Measurements from ENCODE around the gene USP51.
"Not testable (repeated sequence)": the region's sequence is repeated elsewhere in the genome, so short reads cannot be mapped to it uniquely, and the experiment has no call there.

USP51 gene

GRCh38 chrX:55489314-55490009, at the start of gene USP51:
USP51 (minus strand) TSS chrX:55489848; CDS start chrX:55488939, 909 bp downstream.
- DNase-seq (ENCODE audit: low spot score), result peak; percentile 46

DNA sequence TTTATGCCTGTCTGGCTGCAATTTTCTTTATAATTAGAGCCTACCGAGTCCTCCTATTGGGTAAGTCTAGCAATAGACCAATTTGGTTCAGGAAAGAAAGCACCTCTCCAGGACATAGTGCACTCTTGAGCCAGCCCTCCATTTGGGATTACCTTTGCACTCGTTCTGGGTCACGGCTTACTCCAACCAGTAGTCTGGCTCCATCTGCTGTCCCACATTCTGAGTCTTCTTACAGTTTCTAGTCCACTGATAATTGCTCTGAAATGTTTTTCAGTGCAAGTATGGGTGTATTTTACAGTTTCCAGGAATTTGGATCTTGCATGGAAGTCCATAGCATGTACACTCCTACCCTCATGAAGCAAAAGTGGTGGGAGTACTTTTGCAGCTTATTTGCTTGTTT, 34.8 kb upstream of the USP51 start:
- no peak for DNase-seq (ENCODE audit: low spot score)

DNA sequence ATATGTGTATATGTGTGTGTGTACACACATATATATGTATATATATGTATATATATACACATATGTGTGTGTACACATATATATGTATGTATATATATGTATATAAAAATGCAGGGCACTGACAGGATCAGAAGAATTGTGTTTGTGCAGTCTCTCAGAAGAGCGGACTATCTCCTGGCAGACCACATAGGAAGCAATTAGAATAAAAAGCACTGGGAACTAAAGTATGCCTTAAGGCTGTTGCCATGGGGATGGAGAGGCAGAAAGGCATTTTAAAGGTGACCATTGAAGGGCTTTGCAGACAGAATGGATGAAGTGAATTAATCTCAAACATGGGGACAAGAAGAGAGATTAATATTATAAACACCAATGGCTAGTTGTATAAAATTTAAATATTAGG, 33.7 kb upstream of the USP51 start:
- DNase-seq (ENCODE audit: low spot score), result no peak

GRCh38 chrX:55522596-55523276, 33.1 kb upstream of the USP51 start:
- no peak for DNase-seq (ENCODE audit: low spot score)

DNA sequence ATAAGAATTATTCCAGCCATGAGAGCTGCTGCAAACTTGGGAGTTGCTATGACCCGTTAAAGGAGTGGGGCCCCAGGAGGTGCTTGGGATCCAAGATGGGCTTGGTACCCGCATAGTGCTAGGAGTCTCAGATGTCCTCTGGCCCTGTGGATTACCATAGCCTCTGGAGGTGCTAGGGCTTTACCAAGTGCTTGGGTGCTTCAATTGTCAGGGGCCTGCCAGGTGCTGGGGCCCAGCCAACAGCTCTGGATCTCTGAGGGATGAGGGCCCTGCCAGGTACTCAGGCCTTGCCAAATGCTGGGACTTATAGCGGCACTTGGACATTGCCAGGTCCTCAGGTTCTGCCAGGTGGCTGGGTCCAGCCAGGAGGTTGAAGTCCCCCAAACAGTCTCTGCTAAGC, 32.0 kb upstream of the USP51 start:
- DNase-seq (ENCODE audit: low spot score), result no peak

DNA sequence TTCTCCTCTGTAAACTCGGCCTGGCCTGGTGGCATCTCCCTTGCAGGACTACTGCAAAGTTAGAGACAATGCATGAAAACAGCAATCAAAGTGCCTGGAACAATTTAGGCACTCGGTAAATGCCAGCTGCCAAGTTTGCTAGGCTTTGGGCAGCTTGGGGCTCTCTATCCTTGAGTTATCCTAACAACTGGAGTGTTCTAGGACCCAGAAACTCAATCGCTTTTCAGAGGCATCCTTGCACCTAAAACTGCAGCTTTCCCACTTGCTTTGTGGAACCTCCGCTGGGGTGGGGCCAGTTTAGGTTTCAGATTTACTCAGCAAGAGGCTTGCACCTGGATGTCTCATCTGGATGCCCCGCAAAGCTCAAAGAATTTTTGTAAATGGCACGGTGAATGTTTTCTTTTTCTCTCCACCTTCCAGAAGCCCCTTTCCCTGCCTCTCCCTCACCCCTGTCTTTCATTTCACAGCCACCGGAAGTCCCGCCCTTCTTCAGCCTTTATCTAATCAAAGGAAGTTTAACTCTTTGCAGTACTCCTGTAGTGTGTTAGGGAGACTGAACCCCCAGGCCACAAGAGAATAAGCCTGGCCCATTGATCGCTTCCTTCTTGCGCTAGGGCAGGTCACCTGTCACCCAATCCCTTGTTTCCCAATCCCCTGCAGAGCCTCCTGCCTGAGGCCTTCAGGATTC, 27.3 kb upstream of the USP51 start:
- not testable (repeated sequence) for DNase-seq (ENCODE audit: low spot score)

DNA sequence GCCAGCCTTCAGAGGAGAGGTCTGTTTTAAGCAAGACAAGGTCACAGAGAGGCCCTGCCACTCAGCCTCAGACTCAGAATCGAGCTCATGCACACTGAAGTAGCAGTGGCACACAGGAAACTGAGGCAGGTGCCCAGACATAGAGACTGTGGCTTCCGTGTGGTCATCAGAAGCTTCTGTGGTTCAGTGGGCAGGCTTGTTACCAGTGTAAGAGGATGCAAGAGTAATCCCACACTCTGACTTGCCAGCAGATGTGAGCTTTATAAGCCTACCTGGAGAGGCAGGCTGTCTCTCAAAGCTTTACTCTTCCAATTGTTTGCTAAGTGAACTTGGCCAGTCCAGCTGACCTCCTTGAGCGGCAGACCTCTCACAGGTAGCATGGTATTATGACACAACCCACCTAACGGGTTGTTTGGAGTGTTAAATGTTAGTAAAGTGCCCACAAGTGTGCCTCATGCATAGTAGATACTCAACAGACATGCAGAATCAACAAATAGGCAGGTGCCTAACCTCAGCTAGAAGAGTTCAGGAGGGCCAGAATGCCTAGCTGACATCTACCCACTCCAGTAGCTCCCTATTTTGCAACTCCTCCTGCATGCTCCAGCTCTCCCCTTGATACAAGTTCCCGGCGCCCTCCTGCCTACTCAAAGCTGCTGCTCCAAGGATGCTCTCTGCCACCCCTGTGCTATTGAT, 23.5 kb upstream of the USP51 start:
- DNase-seq (ENCODE audit: low spot score), result not testable (repeated sequence)

GRCh38 chrX:55508410-55509152, 18.9 kb upstream of the USP51 start:
- not testable (repeated sequence) for DNase-seq (ENCODE audit: low spot score)

DNA sequence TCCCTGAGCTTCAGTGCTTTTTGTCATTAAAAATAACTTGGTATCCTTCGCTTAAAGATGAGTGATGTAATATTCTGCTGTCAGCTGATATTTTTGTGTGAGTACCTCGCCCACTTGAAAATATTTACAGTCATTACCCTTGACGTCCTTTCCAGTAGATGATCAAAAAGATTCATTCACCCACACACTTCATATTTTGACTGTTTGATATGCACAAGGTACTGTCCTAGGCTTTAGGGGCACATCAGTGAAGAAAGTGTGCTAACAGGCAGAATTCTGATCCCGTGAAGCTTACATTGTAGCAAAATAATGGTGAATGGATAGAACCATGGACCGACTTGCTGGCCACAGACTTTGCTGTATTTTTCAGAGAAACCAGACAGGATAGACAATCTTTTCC, 18.1 kb upstream of the USP51 start:
- not testable (repeated sequence) for DNase-seq (ENCODE audit: low spot score)

DNA sequence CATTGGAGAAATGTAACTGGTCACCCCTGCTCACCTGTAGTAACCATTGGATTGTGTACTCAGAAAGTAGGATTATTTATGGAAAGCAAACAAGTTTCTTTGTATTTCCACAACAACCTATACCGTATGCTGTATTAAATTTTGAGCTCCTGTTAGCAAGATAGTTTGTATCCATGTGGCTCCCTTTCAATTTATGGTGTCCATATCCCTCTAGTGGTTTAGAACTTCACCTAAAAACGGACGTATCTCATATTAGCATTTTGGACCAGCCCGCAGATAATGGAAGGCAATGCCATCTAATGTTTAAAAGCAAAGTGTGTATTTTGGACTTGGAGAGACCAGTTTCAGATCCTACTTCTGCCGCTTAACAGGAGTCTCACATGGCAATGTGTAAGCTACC, 17.4 kb upstream of the USP51 start:
- DNase-seq (ENCODE audit: low spot score), result not testable (repeated sequence)

GRCh38 chrX:55490974-55491373, 1.3 kb upstream of the USP51 start:
- DNase-seq (ENCODE audit: low spot score), result no peak

DNA sequence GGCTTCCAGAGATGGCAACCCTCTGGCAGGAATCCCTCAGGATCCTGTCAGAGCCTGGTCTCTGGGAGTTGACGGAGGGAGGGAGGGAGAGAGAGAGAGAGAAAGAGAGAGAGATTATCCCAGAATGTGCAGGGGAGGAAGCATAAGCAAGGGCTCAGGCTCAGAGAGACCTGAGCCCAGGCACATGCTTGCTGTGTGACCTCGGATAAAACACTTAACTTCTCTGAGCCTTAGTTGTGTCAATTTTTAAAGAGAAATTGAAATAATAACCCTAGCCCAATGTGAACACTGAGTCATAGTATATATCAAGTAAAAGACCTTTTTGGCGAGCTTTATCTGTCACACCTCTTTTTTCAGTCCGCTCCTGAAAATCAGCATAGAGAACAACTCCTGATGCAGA, 473 bp upstream of the USP51 start:
- DNase-seq (ENCODE audit: low spot score), result no peak

DNA sequence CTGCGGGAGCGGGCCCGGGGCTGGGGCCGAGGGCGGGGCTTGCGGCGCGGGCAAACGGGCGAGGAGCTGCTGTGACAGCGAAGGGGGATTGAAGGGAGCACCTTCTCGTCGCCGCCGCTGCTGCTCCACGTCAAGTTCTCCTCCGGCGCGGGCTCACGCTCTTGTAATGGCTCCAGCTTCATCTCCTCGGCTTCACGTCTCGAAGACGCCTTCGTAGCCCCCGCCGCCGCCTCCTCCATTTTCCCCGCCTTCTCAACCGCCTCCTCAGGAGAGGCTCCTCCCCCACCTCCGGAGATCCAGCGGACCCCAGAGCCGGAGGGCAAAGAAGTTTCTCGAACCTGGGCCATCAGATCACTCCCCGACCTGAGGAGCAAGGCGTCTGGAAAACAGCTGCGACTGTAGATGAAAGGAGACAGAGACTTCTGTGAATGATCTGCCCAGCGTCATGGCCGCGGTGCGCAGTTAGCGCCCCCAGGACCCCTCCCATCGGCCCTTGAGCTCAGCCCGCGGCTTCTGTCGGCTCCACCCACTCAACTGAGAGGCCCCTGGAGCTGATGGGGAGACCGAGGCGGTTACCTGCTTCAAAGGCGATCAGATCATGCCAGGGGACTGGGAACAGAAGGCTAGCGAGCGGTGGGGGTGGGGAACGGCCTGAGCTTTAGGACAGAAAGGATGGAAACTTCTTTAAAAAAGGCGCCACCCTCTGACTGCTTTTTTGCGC, 895 bp downstream of the USP51 start:
- DNase-seq (ENCODE audit: low spot score), result peak; percentile 19

- peak; percentile 12 for DNase-seq (ENCODE audit: low spot score)
Observed at GRCh38 chrX:55488006-55488592, 1.5 kb downstream of the USP51 start.

GRCh38 chrX:55487143-55487542, 2.5 kb downstream of the USP51 start:
- no peak for DNase-seq (ENCODE audit: low spot score)

DNA sequence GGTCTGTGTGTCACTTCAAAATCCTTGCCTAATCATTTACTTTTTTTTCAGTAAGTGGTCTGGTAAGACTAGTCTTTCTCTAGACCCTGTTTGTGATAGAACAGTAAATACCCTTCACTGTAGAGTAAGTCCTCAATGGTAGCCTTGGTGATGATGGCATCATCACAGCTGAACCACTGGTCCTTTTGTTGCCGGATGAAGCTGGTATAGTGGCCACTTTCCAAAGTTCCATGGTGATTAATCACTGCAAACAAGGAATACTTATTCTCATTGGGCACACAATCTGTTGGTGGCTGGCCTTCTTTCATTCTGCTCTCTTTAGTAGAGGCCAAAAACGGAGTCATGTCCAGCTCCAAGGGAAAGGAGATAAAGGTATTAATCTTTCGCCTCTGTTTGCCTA, 2.9 kb downstream of the USP51 start:
- peak; percentile 6 for DNase-seq (ENCODE audit: low spot score)

GRCh38 chrX:55484948-55485347, 4.7 kb downstream of the USP51 start:
- no peak for DNase-seq (ENCODE audit: low spot score)

- DNase-seq (ENCODE audit: low spot score), result no peak
Observed at GRCh38 chrX:55480390-55481062, 9.1 kb downstream of the USP51 start.

DNA sequence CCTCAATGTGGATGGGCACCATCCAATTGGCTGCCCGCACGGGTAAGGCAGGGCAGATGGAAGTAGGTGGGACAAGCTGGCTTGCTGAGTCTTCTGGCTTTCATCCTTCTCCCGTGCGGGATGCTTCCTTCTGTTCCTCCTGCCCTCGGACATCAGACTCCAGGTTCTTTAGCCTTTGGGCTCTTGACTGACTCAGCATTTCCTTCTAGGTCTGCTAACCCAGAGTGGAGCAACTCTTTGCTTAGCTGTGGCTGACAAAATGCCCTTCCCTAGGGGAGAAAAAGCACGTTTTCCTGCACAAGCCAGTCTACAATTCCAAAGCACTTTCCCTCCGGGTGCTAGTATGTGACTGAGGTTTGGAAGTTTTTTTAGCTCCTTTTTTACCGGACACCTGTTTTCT, 9.7 kb downstream of the USP51 start:
- DNase-seq (ENCODE audit: low spot score), result not testable (repeated sequence)

DNA sequence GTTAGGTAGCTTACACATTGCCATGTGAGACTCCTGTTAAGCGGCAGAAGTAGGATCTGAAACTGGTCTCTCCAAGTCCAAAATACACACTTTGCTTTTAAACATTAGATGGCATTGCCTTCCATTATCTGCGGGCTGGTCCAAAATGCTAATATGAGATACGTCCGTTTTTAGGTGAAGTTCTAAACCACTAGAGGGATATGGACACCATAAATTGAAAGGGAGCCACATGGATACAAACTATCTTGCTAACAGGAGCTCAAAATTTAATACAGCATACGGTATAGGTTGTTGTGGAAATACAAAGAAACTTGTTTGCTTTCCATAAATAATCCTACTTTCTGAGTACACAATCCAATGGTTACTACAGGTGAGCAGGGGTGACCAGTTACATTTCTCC, 23.9 kb downstream of the USP51 start:
- not testable (repeated sequence) for DNase-seq (ENCODE audit: low spot score)

Measured in AG08395 (cell line).